SK-N-DZ (cell line): ENCODE measurements around the gene AMBP.

ENCODE experiments used
- DNase-seq: peaks from one replicate; pipeline ENCODE4 v3.0.0-alpha.2; 2015; ENCODE audit warnings: low spot score

Gene AMBP

GRCh38 chr9:114112778-114113584 is 34.9 kb upstream of the AMBP start:
- DNase-seq = no peak

DNA sequence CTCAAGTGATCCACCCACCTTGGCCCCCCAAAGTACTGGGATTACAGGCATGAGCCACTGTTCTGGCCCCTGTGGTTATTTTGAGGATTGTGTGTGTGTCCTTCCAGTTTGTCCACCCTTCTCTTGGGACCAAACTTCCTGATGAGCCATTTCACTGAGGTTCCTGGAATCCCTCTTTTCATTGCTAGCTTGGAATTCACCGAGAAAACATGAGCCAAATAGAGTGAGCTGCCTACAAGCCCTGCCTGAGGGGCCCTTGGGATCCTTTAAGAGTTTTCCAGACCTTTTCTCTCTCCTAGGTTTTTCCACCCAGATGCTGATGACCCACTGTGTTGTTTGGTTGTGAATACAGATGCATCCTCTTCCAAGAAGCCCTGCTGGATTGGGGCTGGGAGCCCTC is 34.2 kb upstream of the AMBP start:
- DNase-seq = no peak

- DNase-seq = no peak
Observed at GRCh38 chr9:114110180-114110579, 32.1 kb upstream of the AMBP start.

- no peak for DNase-seq
Observed at GRCh38 chr9:114109124-114109523, 31.0 kb upstream of the AMBP start.

DNA sequence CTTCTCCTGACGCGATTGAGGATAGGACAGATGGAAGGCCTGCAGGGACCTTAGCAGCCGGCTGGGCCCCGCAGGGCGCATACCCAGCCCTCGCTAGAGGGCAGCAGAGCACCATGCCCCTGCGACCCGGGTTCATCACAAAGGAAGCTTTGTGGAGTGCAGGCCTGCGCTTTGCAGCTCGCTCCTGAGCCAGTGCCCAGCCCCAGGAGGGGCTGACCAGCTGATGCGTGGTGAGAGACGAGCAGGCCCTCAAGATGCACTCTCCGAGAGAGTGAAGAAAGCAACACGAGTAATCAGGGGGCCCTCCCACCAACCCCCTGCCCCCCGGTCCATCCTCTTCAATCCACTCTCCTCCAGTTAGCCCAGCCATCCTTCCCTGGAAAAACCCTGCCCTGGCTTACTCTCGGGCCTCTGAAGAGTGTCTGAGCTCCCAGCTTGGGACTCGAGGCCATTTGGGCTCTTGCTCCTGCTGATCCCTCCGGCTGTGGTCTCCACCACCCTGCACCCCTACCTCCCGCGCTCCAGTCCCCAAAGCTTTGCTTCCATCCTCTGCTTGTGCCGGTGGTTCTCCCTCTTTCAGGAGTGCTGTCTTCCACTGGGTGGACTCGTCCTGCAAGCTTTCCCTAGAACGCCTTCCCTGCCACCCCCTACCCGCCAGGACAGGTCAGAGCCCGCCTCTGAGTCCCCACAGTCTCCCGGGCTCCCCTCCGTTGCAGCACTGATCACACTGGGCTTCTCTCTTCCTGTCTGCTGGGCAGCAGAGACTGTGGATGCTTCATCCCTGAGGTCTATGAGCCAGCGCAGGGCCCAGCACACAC is 30.1 kb upstream of the AMBP start:
- DNase-seq = peak; percentile 71

DNA sequence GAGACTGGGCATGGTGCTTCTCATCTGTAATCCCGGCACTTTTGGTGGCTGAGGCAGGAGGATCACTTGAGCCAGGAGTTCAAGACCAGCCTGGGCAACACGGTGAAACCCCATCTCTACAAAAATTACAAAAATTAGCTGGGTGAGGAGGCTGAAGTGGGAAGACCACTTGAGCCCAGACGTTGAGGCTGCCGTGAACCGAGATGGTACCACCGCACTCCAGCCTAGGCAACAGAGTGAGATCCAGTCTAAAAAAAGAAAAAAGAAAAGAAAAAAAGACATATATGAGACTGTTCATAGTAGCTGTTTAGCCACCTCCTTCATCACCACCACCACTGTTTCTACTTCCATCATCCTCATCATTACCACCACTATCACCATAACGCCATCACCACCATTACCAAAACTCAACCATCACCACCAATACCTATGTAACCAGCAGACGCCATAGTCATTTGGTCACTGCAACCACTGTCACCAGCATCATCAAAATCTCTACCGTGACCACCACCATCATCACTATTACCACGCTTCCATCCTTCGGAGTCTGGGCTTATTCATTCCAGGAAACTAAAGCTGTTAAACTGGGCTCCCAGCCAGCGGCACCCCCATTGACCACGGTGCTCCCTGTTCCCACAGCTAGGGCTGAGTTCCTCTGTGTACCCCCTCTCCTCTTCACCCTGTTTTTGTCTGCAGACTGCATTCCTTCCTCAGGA is 29.3 kb upstream of the AMBP start:
- DNase-seq = no peak

DNA sequence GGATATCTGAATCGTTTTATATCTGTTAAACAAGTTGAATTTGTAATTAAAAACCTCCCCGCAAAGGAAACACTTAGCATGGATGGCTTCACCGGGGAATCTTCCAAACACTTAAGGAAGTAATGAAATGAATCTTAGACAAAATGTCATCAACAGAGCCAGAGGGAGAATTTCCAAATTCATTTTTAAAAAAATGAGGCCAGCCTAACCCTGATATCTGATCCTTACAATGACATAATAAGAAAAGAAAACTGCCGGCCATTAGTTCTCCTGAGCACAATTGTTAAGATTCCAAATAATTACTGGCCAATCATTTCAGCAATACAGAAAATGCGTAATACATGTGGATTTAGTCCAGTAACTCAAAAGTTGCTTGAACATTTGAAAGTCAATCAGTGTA is 27.1 kb upstream of the AMBP start:
- DNase-seq = no peak

DNA sequence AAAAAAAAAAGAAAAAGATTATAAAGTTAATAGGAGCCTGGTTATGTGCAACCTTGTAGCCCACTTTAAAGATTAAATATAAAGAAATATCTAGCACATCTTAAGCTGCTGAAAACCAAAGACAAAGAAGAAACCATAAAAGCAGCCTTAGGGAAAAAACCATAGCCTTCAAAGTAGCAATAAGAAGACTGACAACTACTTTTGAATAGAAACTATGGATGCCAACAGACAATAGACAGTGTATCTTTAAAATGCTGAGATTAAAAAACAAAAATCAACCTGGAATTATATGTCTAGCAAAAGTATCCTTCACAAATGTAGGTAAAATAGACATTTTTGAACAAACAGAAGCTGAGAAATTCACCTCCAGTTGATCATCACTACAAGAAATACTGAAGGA is 24.4 kb upstream of the AMBP start:
- no peak for DNase-seq

- DNase-seq = no peak
Observed at GRCh38 chr9:114100536-114100935, 22.4 kb upstream of the AMBP start.

DNA sequence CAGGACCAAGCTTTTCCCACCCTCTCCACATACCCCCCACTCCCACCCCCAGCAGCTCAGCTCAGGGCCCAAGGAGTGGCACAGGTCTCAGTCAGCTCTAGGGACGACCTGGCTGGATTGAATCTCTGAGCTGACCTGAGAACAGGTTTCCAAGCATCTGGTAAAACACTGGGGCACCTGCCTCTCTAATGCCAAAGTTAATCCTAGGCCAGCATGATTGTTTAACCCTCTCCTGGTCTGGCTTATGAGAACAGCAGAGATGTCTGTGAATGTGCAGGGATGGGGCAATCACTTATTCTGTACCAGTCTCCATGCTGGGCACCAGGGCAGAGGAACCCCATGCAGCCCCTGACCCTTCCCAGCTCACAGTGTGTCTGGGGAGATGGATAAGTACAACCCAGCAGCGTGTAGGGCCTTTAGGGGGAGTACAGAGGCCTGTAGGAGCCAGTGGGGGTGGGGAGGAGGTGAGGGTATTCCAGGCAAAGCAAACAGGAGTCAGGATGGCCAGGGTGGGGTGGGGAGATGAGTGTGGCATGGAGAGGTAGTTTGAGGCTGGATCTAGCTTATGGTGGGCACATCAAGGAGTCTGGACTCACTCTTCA is 21.7 kb upstream of the AMBP start:
- no peak for DNase-seq

- DNase-seq = no peak
Observed at GRCh38 chr9:114098936-114099668, 21.0 kb upstream of the AMBP start, which contains the start of gene KIF12. TSS of gene KIF12 (minus strand) at chr9:114099292. CDS start at chr9:114099276, 16 bp downstream.

GRCh38 chr9:114098021-114098935 is 20.2 kb upstream of the AMBP start:
- DNase-seq = no peak

GRCh38 chr9:114097613-114098020 is 19.5 kb upstream of the AMBP start:
- no peak for DNase-seq

DNA sequence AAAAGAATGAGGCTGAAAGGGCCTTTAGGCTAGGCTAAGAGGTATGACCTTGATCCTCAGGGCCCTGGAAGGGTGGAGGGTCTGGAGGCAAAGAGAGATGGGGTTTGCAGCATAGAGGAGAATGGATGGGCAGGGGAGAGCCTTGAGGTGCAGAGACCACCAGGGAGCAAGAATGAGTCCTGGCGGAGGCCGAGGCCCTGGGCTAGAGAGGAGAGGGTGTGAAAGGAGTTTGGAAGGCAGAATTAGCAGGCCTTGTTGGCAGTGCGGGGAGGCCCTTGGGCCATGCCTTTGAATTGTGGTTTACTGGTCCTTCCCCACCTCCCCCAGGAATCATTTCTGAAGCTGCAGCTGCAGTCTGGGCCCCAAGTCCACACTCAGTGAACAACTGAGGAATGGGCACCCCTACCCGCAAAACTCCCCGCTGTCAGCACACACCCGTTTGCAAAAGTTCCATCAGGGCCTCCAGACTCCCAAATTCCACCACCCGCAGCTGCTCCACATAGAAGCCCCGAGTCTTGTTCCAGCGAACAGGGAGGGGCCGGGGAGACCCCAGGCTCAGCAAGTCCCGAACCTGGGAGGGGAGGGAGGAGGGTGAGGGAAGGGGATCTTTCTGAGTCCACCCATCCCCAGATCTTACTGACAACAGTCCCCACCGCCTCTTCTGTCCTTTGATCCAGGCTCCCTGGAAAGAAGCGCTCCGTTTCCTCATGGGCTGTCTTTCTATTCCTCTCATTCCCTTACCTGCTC is 18.9 kb upstream of the AMBP start:
- DNase-seq = no peak

DNA sequence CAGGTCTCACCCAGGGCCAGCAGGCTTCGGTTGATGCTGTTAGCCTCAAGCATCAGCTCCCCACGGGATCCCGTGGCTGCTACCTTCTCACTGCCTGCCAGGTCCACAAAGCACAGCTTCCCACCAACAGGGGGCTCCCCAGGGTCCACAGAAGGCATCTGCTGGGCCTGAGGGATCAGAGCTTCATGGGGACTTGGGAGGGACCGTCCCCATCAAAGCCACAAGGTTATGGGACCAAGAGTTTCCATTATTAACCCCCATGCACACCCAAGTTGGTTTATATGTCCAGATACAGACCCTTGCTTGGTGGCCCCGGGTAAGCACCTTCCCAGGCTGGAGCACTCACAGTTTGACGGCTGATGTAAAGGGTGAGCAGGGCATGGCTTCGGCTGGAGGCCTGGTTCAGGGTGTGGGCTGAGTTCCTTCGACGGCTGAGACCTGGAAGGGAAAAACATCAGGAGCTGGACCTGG is 18.0 kb upstream of the AMBP start:
- DNase-seq = no peak

GRCh38 chr9:114094971-114095370 is 16.9 kb upstream of the AMBP start:
- DNase-seq = no peak

DNA sequence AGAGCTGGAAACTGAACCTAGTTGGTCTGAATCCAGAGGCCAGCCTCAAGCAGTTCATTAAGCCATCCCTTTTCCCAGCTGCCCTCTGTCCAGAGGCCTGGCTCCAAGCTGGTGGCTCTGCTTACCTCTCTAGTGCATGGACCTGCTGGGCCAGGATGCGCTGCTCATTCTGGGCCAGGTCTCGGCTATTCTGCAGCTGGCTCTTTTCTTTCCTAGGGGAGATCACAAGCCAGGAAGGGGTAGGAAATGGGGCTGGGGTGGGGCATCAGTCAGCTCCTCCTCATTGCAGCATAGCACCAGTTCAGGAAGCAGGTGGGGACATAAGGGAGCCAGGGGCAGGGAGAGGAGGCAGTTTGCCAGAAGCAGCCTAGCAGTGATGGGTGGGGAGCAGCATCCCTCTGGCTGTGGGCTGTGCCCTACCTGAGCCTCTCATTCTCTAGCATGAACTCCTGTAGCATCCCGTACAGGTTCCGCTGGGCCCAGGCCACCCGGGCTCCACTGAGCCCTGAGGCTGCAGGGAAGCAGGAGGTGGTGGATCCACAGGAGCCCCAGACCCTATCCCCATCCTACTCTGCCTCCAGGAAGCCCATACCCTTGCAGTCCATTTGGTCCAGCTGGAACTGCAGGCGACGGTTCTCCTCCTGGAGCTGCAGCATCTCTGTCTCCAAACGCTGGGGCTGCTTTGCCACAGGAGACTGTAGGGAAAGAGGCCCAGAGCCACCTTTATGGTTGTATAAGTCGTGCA is 15.8 kb upstream of the AMBP start:
- DNase-seq = no peak

GRCh38 chr9:114093031-114093471 is 15.0 kb upstream of the AMBP start:
- DNase-seq = no peak
